Middle frontal gyrus (tissue), 1 donor: ENCODE results near the gene PRF1.

Source experiments
- DNase-seq: peaks from one replicate; pipeline ENCODE4 v3.0.0-alpha.2; 2015; ENCODE audit warnings: low spot score; ENCODE audit errors: extremely low spot score

Gene PRF1

GRCh38 chr10:70561070-70561469 is 41.5 kb downstream of the PRF1 start:
- DNase-seq, result peak; percentile 37

GRCh38 chr10:70560511-70560941 is 42.0 kb downstream of the PRF1 start:
- DNase-seq, result no peak

- no peak for DNase-seq
Observed at GRCh38 chr10:70559861-70560260, 42.7 kb downstream of the PRF1 start.

- DNase-seq, result no peak
Observed at GRCh38 chr10:70558871-70559810, 43.4 kb downstream of the PRF1 start.

- no peak for DNase-seq
Observed at GRCh38 chr10:70558295-70558694, 44.2 kb downstream of the PRF1 start.

- DNase-seq, result no peak
Observed at GRCh38 chr10:70557876-70558275, 44.7 kb downstream of the PRF1 start.

GRCh38 chr10:70557086-70557845 is 45.3 kb downstream of the PRF1 start:
- DNase-seq, result no peak

GRCh38 chr10:70555371-70555770 is 47.2 kb downstream of the PRF1 start:
- no peak for DNase-seq

- no peak for DNase-seq
Observed at GRCh38 chr10:70552586-70552985, 50.0 kb downstream of the PRF1 start.

- DNase-seq, result no peak
Observed at GRCh38 chr10:70551971-70552422, 50.5 kb downstream of the PRF1 start.

GRCh38 chr10:70551466-70551865 is 51.1 kb downstream of the PRF1 start:
- no peak for DNase-seq

GRCh38 chr10:70550459-70550858 is 52.1 kb downstream of the PRF1 start:
- DNase-seq, result no peak

- peak; percentile 24 for DNase-seq
Observed at GRCh38 chr10:70549962-70550458, 52.5 kb downstream of the PRF1 start.

- DNase-seq, result no peak
Observed at GRCh38 chr10:70549351-70549961, 53.1 kb downstream of the PRF1 start.
